ENCODE measurements around the gene NRCAM.

Gene NRCAM

GRCh38 chr7:108459922-108460551 lies 3.8 kb upstream of the NRCAM start:
- H3K4me3 ChIP-seq (ENCODE audit: low read length in 2 of 2), result no peak overlapping the region
- no peaks in the 10 kb centered on the region for H3K36me3 ChIP-seq (ENCODE audit: control insufficient read depth in 2 of 2, insufficient read depth in 2 of 2, low read length in 2 of 2)
- H3K27me3 ChIP-seq (ENCODE audit: control insufficient read depth in 1 of 2, insufficient read depth in 2 of 2, low read length in 2 of 2), result peaks cover 21 to 26% of the 10 kb centered on the region in 2 donors
- no peak overlapping the region for H3K27ac ChIP-seq (ENCODE audit: low read length)
- H3K4me1 ChIP-seq (ENCODE audit: control insufficient read depth, insufficient read depth, low read length), result peaks cover 11% of the 10 kb centered on the region
- H3K9ac ChIP-seq (ENCODE audit: low read length in 2 of 2), result no peak overlapping the region
- no peaks in the 10 kb centered on the region for H3K9me3 ChIP-seq (ENCODE audit: control insufficient read depth in 2 of 2, low read length in 2 of 2)

- H3K4me3 ChIP-seq (ENCODE audit: low read length in 2 of 2), result no peak overlapping the region
- no peaks in the 10 kb centered on the region for H3K9me3 ChIP-seq (ENCODE audit: control insufficient read depth in 2 of 2, low read length in 2 of 2)
- no peak overlapping the region for H3K27ac ChIP-seq (ENCODE audit: low read length)
- H3K4me1 ChIP-seq (ENCODE audit: control insufficient read depth, insufficient read depth, low read length), result peaks cover 13% of the 10 kb centered on the region
- no peak overlapping the region for H3K9ac ChIP-seq (ENCODE audit: low read length in 2 of 2)
- no peaks in the 10 kb centered on the region for H3K36me3 ChIP-seq (ENCODE audit: control insufficient read depth in 2 of 2, insufficient read depth in 2 of 2, low read length in 2 of 2)
- peaks cover 26 to 48% of the 10 kb centered on the region in 2 donors for H3K27me3 ChIP-seq (ENCODE audit: control insufficient read depth in 1 of 2, insufficient read depth in 2 of 2, low read length in 2 of 2)
Measured at GRCh38 chr7:108457871-108458270, 1.6 kb upstream of the NRCAM start.

DNA sequence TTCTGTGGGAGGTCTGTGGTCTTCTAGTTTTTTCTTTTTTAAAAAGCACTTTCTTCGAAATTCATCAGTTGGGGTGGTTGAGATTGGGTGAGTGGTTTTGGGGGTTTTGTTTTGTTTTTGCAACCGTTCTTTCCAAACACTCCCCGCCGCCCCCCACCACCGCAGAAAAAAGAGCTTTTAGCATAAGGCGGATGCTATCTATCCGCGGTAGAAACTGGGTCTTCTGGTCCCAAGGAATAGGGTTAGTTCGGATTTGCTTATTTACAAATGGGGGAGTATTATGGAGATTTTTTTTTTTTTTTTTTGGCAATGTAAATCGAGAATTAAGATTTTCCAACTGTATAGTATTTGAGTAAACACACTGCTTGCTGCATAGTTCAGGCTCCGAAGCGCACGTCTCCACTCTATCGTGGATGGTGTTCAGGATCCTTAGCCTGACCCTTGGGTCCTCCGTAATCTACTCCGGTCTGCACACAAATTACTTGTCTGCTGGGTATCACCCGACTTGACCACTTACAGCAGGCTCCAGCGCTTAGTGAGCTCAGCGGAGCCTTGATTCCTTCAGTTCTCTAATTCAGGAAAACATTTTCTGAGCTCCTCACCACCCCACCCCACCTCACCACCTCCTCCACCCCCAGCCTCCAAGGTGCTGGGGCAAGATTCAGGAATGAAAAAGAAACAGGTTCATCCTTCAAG lies 757 bp upstream of the NRCAM start:
- H3K27ac ChIP-seq (ENCODE audit: low read length), result no peak overlapping the region
- H3K36me3 ChIP-seq (ENCODE audit: control insufficient read depth in 2 of 2, insufficient read depth in 2 of 2, low read length in 2 of 2), result no peaks in the 10 kb centered on the region
- peaks cover 27 to 50% of the 10 kb centered on the region in 2 donors for H3K27me3 ChIP-seq (ENCODE audit: control insufficient read depth in 1 of 2, insufficient read depth in 2 of 2, low read length in 2 of 2)
- H3K9me3 ChIP-seq (ENCODE audit: control insufficient read depth in 2 of 2, low read length in 2 of 2), result no peaks in the 10 kb centered on the region
- H3K9ac ChIP-seq (ENCODE audit: low read length in 2 of 2), result no peak overlapping the region
- peaks cover 13% of the 10 kb centered on the region for H3K4me1 ChIP-seq (ENCODE audit: control insufficient read depth, insufficient read depth, low read length)
- no peak overlapping the region for H3K4me3 ChIP-seq (ENCODE audit: low read length in 2 of 2)

- Histone ChIP-seq H3K36me3 (ENCODE audit: control insufficient read depth in 2 of 2, insufficient read depth in 2 of 2, low read length in 2 of 2) (no peaks in the 10 kb centered on the region), H3K27me3 (ENCODE audit: control insufficient read depth in 1 of 2, insufficient read depth in 2 of 2, low read length in 2 of 2) (peaks cover 24 to 50% of the 10 kb centered on the region in 2 donors), H3K4me3 (ENCODE audit: low read length in 2 of 2) (peak overlapping the region; percentile 49 to 66), H3K4me1 (ENCODE audit: control insufficient read depth, insufficient read depth, low read length) (peaks cover 13% of the 10 kb centered on the region), H3K27ac (ENCODE audit: low read length) (no peak overlapping the region), H3K9me3 (ENCODE audit: control insufficient read depth in 2 of 2, low read length in 2 of 2) (no peaks in the 10 kb centered on the region), H3K9ac (ENCODE audit: low read length in 2 of 2) (no peak overlapping the region)
Measured at GRCh38 chr7:108455551-108455997, 662 bp downstream of the NRCAM start.

DNA sequence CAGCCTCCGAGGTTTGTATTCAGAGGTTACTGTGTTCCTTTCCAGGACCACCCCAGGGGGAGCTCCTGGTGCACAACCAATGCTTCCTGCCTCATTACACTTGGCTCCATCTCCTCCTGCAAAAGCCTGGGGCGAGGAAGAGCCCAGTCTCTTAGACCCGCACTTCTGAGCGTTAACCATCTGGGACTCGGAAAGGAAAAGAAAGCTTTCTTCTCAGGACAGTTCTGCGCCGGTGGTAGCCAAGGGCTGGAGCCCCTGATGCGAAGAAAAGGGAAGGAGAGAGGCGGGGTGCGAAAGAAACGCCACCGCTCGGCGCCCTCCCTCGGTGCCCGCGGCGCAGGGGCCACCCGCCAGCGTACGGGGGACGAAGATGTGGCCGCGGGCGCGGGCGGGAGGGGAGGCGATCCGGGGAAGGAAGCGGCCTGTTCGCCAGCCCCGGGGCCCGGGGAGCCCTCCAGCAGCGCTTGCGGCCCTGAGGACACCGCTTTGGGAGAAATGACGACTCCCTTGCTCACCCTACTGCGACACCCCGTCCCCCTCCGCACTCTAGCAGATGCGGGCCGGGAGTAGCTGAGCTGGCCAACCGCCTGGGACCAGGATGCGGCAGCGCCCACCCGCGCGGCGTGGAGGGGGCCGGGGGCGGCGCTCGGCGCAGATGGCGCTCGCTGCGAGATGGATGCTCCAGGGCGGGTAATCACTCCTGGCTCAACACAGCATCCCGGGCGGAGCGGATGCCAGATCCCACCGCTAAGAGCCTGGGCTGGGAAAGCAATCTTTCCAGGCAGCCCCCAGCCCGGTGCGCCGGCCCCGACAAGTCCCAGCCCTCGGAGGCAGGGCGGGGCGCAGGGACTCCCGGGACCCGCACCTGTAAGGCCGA lies 1.3 kb downstream of the NRCAM start:
- Histone ChIP-seq H3K36me3 (ENCODE audit: control insufficient read depth in 2 of 2, insufficient read depth in 2 of 2, low read length in 2 of 2) (no peaks in the 10 kb centered on the region), H3K27me3 (ENCODE audit: control insufficient read depth in 1 of 2, insufficient read depth in 2 of 2, low read length in 2 of 2) (peaks cover 24 to 50% of the 10 kb centered on the region in 2 donors), H3K4me1 (ENCODE audit: control insufficient read depth, insufficient read depth, low read length) (peaks cover 13% of the 10 kb centered on the region), H3K9me3 (ENCODE audit: control insufficient read depth in 2 of 2, low read length in 2 of 2) (no peaks in the 10 kb centered on the region), H3K4me3 (ENCODE audit: low read length in 2 of 2) (peak overlapping the region; percentile 49 to 66), H3K9ac (ENCODE audit: low read length in 2 of 2) (no peak overlapping the region), H3K27ac (ENCODE audit: low read length) (no peak overlapping the region)

DNA sequence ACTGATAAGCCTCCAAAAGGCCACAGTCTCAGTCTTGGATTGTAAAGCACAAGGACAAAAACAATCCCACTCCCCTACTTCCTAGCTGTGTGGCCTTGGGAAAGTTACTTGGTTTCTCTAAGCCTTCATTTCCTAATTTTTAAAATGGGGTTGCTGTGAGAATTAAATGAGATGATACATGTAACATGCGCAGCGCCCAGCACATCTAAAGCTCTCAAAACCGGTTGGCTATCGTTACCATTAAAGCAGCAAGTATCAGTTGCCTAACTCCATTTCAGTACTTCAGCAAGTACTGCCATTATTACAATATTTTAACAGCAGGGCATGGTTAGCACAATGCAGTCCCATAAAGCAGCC lies 1.9 kb downstream of the NRCAM start:
- H3K4me3 ChIP-seq (ENCODE audit: low read length in 2 of 2), result peak overlapping the region; percentile 49 to 66
- H3K4me1 ChIP-seq (ENCODE audit: control insufficient read depth, insufficient read depth, low read length), result peaks cover 13% of the 10 kb centered on the region
- H3K9me3 ChIP-seq (ENCODE audit: control insufficient read depth in 2 of 2, low read length in 2 of 2), result no peaks in the 10 kb centered on the region
- no peak overlapping the region for H3K27ac ChIP-seq (ENCODE audit: low read length)
- peaks cover 24 to 50% of the 10 kb centered on the region in 2 donors for H3K27me3 ChIP-seq (ENCODE audit: control insufficient read depth in 1 of 2, insufficient read depth in 2 of 2, low read length in 2 of 2)
- H3K36me3 ChIP-seq (ENCODE audit: control insufficient read depth in 2 of 2, insufficient read depth in 2 of 2, low read length in 2 of 2), result no peaks in the 10 kb centered on the region
- no peak overlapping the region for H3K9ac ChIP-seq (ENCODE audit: low read length in 2 of 2)

GRCh38 chr7:108453320-108453719 lies 2.9 kb downstream of the NRCAM start:
- Histone ChIP-seq H3K4me1 (ENCODE audit: control insufficient read depth, insufficient read depth, low read length) (peaks cover 13% of the 10 kb centered on the region), H3K27me3 (ENCODE audit: control insufficient read depth in 1 of 2, insufficient read depth in 2 of 2, low read length in 2 of 2) (peaks cover 20 to 47% of the 10 kb centered on the region in 2 donors), H3K4me3 (ENCODE audit: low read length in 2 of 2) (no peak overlapping the region), H3K9ac (ENCODE audit: low read length in 2 of 2) (no peak overlapping the region), H3K9me3 (ENCODE audit: control insufficient read depth in 2 of 2, low read length in 2 of 2) (no peaks in the 10 kb centered on the region), H3K27ac (ENCODE audit: low read length) (no peak overlapping the region), H3K36me3 (ENCODE audit: control insufficient read depth in 2 of 2, insufficient read depth in 2 of 2, low read length in 2 of 2) (no peaks in the 10 kb centered on the region)

- no peaks in the 10 kb centered on the region for H3K9me3 ChIP-seq (ENCODE audit: control insufficient read depth in 2 of 2, low read length in 2 of 2)
- H3K9ac ChIP-seq (ENCODE audit: low read length in 2 of 2), result no peak overlapping the region
- peaks cover 17 to 45% of the 10 kb centered on the region in 2 donors for H3K27me3 ChIP-seq (ENCODE audit: control insufficient read depth in 1 of 2, insufficient read depth in 2 of 2, low read length in 2 of 2)
- no peak overlapping the region for H3K27ac ChIP-seq (ENCODE audit: low read length)
- H3K36me3 ChIP-seq (ENCODE audit: control insufficient read depth in 2 of 2, insufficient read depth in 2 of 2, low read length in 2 of 2), result no peaks in the 10 kb centered on the region
- no peak overlapping the region for H3K4me3 ChIP-seq (ENCODE audit: low read length in 2 of 2)
- peaks cover 13% of the 10 kb centered on the region for H3K4me1 ChIP-seq (ENCODE audit: control insufficient read depth, insufficient read depth, low read length)
Measured at GRCh38 chr7:108452707-108453106, 3.5 kb downstream of the NRCAM start.

DNA sequence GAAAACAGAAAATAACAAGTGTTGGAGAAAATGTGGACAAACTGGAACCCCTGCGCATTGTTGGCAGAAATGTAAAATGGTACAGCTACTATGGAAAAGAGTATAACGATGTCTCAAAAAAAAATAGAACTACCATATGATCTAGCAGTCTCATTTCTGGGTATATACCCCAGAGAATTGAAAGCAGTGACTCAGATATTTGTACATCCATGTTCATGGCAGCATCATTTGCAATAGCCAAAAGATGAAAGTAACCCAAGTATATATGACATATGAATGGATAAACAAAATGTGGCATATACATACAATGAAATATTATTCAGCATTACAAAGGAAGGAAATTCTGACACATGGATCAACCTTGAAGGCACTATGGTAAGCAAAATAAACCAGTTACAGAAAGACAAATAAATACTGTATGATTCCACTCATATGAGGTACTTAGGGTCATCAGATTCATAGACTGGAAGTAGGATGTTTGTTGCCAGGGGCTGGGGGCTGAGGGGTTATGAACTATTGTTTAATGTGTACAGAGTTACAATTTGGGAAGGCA lies 4.9 kb downstream of the NRCAM start:
- Histone ChIP-seq H3K4me3 (ENCODE audit: low read length in 2 of 2) (no peak overlapping the region), H3K9me3 (ENCODE audit: control insufficient read depth in 2 of 2, low read length in 2 of 2) (no peaks in the 10 kb centered on the region), H3K27ac (ENCODE audit: low read length) (no peak overlapping the region), H3K27me3 (ENCODE audit: control insufficient read depth in 1 of 2, insufficient read depth in 2 of 2, low read length in 2 of 2) (peaks cover 10 to 34% of the 10 kb centered on the region in 2 donors), H3K36me3 (ENCODE audit: control insufficient read depth in 2 of 2, insufficient read depth in 2 of 2, low read length in 2 of 2) (no peaks in the 10 kb centered on the region), H3K9ac (ENCODE audit: low read length in 2 of 2) (no peak overlapping the region), H3K4me1 (ENCODE audit: control insufficient read depth, insufficient read depth, low read length) (peaks cover 13% of the 10 kb centered on the region)

DNA sequence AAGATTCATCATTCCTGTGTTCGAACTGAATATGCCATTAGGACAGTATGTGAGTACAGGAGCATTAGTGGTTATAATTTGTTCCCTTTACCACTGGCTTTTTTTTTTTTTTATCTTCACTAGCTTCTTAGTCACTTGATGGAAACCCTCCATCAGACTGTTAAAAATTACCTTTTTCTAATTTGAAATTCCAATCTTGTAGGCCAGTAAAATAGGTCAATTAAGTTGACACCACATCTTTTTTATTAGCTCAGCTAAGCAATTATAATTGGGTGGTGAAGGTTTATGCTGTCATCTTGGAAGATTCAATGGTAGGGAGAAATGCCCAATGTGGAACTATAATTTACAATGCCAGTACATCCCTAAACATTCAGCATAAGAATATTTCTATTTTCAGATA lies 6.1 kb downstream of the NRCAM start:
- H3K4me3 ChIP-seq (ENCODE audit: low read length in 2 of 2), result no peak overlapping the region
- H3K27me3 ChIP-seq (ENCODE audit: control insufficient read depth in 1 of 2, insufficient read depth in 2 of 2, low read length in 2 of 2), result peaks cover 8 to 25% of the 10 kb centered on the region in 2 donors
- no peaks in the 10 kb centered on the region for H3K36me3 ChIP-seq (ENCODE audit: control insufficient read depth in 2 of 2, insufficient read depth in 2 of 2, low read length in 2 of 2)
- H3K9me3 ChIP-seq (ENCODE audit: control insufficient read depth in 2 of 2, low read length in 2 of 2), result no peaks in the 10 kb centered on the region
- H3K4me1 ChIP-seq (ENCODE audit: control insufficient read depth, insufficient read depth, low read length), result peaks cover 3% of the 10 kb centered on the region
- H3K9ac ChIP-seq (ENCODE audit: low read length in 2 of 2), result no peak overlapping the region
- H3K27ac ChIP-seq (ENCODE audit: low read length), result no peak overlapping the region
